Fibroblast of lung (primary cell): Measurements from ENCODE around the gene LYL1.

Experiments
- EZH2 ChIP-seq: IDR thresholded peaks from 2 replicates; pipeline ENCODE4 v1.5.1; 2012; ENCODE audit warnings: low read length, control low read depth, mild to moderate bottlenecking; ENCODE audit errors: missing control alignments
- TF ChIP-seq, protein P1 (sequence below), 2 donors: IDR thresholded peaks in 1 of 2; conservative IDR thresholded peaks in 1 of 2; 1 replicate in 1 of 2; 2 replicates in 1 of 2; pipeline ENCODE4 v1.5.1; 2011 to 2012; ENCODE audit warnings: low read length in 2 of 2, control low read depth in 1 of 2, inconsistent platforms in 1 of 2, low read depth in 1 of 2, mild to moderate bottlenecking in 1 of 2

DNA sequence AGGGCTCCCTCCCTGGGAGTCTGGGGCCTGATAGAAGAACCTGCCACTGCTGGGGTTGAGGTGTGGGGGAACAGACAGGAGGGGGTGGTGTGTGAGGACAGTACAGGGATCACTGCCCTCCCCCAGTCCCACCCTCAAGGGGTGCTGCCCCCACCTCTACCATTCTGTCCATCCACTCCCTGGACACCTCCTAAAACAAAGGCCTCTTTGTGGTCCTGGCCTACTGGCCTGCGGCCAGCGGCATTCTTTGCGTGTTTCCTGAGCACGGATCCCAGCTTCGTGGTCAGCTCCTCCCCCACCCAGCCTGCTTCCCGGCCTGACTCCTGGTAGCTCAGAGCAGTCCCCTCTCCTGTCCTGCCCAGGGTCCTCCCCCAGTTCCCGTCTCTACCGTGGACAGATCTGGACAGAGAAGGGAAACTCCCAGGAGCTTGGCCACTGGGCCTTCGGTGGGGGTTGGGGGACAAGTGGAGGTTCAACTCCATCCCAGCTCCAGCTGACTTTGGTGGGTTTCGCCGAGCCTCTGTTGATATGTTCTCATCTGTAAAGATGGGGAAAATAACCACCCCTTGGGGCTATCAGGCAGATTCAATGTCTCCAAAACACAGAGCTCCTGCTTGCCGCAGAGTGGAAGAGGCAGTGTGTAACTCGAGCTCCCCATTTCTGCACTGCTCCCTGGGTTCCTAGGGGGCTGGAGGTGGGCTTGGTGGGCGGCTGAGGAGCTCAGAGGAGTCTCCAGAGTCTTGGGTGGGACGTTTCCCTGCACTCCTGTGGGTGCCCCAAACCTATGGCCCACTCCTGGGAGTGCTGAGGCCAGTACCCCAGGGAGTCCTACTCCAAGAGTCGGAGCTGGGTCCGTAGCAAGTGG, 48.7 kb downstream of the LYL1 start:
- TF ChIP-seq, protein P1, sequence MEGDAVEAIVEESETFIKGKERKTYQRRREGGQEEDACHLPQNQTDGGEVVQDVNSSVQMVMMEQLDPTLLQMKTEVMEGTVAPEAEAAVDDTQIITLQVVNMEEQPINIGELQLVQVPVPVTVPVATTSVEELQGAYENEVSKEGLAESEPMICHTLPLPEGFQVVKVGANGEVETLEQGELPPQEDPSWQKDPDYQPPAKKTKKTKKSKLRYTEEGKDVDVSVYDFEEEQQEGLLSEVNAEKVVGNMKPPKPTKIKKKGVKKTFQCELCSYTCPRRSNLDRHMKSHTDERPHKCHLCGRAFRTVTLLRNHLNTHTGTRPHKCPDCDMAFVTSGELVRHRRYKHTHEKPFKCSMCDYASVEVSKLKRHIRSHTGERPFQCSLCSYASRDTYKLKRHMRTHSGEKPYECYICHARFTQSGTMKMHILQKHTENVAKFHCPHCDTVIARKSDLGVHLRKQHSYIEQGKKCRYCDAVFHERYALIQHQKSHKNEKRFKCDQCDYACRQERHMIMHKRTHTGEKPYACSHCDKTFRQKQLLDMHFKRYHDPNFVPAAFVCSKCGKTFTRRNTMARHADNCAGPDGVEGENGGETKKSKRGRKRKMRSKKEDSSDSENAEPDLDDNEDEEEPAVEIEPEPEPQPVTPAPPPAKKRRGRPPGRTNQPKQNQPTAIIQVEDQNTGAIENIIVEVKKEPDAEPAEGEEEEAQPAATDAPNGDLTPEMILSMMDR (conservative IDR thresholded peaks at IDR 0.05 in 1 of 2, IDR thresholded peaks at IDR 0.05 in 1 of 2; ENCODE audit: low read depth in 1 of 2, low read length in 2 of 2), result no peak
- no peak for TF ChIP-seq EZH2
